Measurements from ENCODE around the gene RNASEH1.

Gene RNASEH1

GRCh38 chr2:3558205-3559014, at the start of gene RNASEH1:
Gene RNASEH1 (minus strand): TSS chr2:3558333. CDS start chr2:3558260, 73 bp downstream.
- Mint-ChIP-seq H3K36me3 (peaks cover 4% of the 10 kb centered on the region), H3K9me3 (ENCODE audit: low read depth) (no peaks in the 10 kb centered on the region), H3K4me3 (peak within 1 kb of the TSS; percentile 94), H3K27me3 (no peaks in the 10 kb centered on the region), H3K4me1 (ENCODE audit: low read depth) (peaks cover 39% of the 10 kb centered on the region), H3K27ac (peak within 1 kb of the TSS; percentile 97)

GRCh38 chr2:3606370-3607201, 48.5 kb upstream of the RNASEH1 start:
- H3K36me3 Mint-ChIP-seq: no peaks in the 10 kb centered on the region

GRCh38 chr2:3606028-3606369, 47.9 kb upstream of the RNASEH1 start:
- peaks cover 4% of the 10 kb centered on the region for H3K4me1 Mint-ChIP-seq (ENCODE audit: low read depth)
- H3K27ac Mint-ChIP-seq: no peak overlapping the region
- H3K9me3 Mint-ChIP-seq (ENCODE audit: low read depth): no peaks in the 10 kb centered on the region
- H3K36me3 Mint-ChIP-seq: no peaks in the 10 kb centered on the region
- H3K4me3 Mint-ChIP-seq: no peak overlapping the region
- no peaks in the 10 kb centered on the region for H3K27me3 Mint-ChIP-seq

More at GRCh38 chr2:3606370-3607201, 48.5 kb upstream of the RNASEH1 start:
- Mint-ChIP-seq H3K9me3 (ENCODE audit: low read depth) (no peaks in the 10 kb centered on the region), H3K27me3 (no peaks in the 10 kb centered on the region), H3K4me1 (ENCODE audit: low read depth) (peaks cover 4% of the 10 kb centered on the region), H3K4me3 (no peak overlapping the region), H3K27ac (no peak overlapping the region)

- Mint-ChIP-seq H3K36me3 (no peaks in the 10 kb centered on the region), H3K4me1 (ENCODE audit: low read depth) (peaks cover 4% of the 10 kb centered on the region), H3K27me3 (no peaks in the 10 kb centered on the region), H3K27ac (no peak overlapping the region), H3K9me3 (ENCODE audit: low read depth) (no peaks in the 10 kb centered on the region), H3K4me3 (no peak overlapping the region)
Measured at GRCh38 chr2:3604991-3605961, 47.1 kb upstream of the RNASEH1 start.

- Mint-ChIP-seq H3K4me1 (ENCODE audit: low read depth) (peaks cover 4% of the 10 kb centered on the region), H3K27ac (no peak overlapping the region), H3K36me3 (no peaks in the 10 kb centered on the region), H3K9me3 (ENCODE audit: low read depth) (no peaks in the 10 kb centered on the region), H3K4me3 (no peak overlapping the region), H3K27me3 (no peaks in the 10 kb centered on the region)
Measured at GRCh38 chr2:3604207-3604877, 46.2 kb upstream of the RNASEH1 start.

- H3K4me3 Mint-ChIP-seq: no peak overlapping the region
Measured at GRCh38 chr2:3603536-3604206, 45.5 kb upstream of the RNASEH1 start.

GRCh38 chr2:3602553-3603339, 44.6 kb upstream of the RNASEH1 start:
- no peaks in the 10 kb centered on the region for H3K9me3 Mint-ChIP-seq (ENCODE audit: low read depth)
- H3K4me1 Mint-ChIP-seq (ENCODE audit: low read depth): no peaks in the 10 kb centered on the region
- no peaks in the 10 kb centered on the region for H3K27me3 Mint-ChIP-seq
- no peaks in the 10 kb centered on the region for H3K36me3 Mint-ChIP-seq
- no peak overlapping the region for H3K4me3 Mint-ChIP-seq
- H3K27ac Mint-ChIP-seq: no peak overlapping the region

More at GRCh38 chr2:3603536-3604206, 45.5 kb upstream of the RNASEH1 start:
- H3K27ac Mint-ChIP-seq: no peak overlapping the region
- H3K27me3 Mint-ChIP-seq: no peaks in the 10 kb centered on the region
- H3K4me1 Mint-ChIP-seq (ENCODE audit: low read depth): no peaks in the 10 kb centered on the region
- no peaks in the 10 kb centered on the region for H3K9me3 Mint-ChIP-seq (ENCODE audit: low read depth)
- H3K36me3 Mint-ChIP-seq: no peaks in the 10 kb centered on the region

- H3K27me3 Mint-ChIP-seq: no peaks in the 10 kb centered on the region
- no peaks in the 10 kb centered on the region for H3K36me3 Mint-ChIP-seq
- no peak overlapping the region for H3K4me3 Mint-ChIP-seq
- H3K9me3 Mint-ChIP-seq (ENCODE audit: low read depth): no peaks in the 10 kb centered on the region
- H3K4me1 Mint-ChIP-seq (ENCODE audit: low read depth): peaks cover 3% of the 10 kb centered on the region
- H3K27ac Mint-ChIP-seq: no peak overlapping the region
Measured at GRCh38 chr2:3601561-3602271, 43.6 kb upstream of the RNASEH1 start.

- Mint-ChIP-seq H3K9me3 (ENCODE audit: low read depth) (no peaks in the 10 kb centered on the region), H3K36me3 (no peaks in the 10 kb centered on the region), H3K27ac (no peak overlapping the region), H3K27me3 (no peaks in the 10 kb centered on the region), H3K4me1 (ENCODE audit: low read depth) (peaks cover 5% of the 10 kb centered on the region), H3K4me3 (no peak overlapping the region)
Measured at GRCh38 chr2:3600256-3600855, 42.2 kb upstream of the RNASEH1 start.

- Mint-ChIP-seq H3K9me3 (ENCODE audit: low read depth) (no peaks in the 10 kb centered on the region), H3K27ac (no peak overlapping the region), H3K4me3 (no peak overlapping the region), H3K4me1 (ENCODE audit: low read depth) (peaks cover 5% of the 10 kb centered on the region), H3K27me3 (no peaks in the 10 kb centered on the region), H3K36me3 (no peaks in the 10 kb centered on the region)
Measured at GRCh38 chr2:3598912-3599854, 41.0 kb upstream of the RNASEH1 start.

GRCh38 chr2:3598197-3598910, 40.2 kb upstream of the RNASEH1 start:
- no peaks in the 10 kb centered on the region for H3K9me3 Mint-ChIP-seq (ENCODE audit: low read depth)
- no peak overlapping the region for H3K4me3 Mint-ChIP-seq
- no peaks in the 10 kb centered on the region for H3K27me3 Mint-ChIP-seq
- H3K4me1 Mint-ChIP-seq (ENCODE audit: low read depth): peaks cover 5% of the 10 kb centered on the region
- no peak overlapping the region for H3K27ac Mint-ChIP-seq
- H3K36me3 Mint-ChIP-seq: peaks cover 2% of the 10 kb centered on the region
